Fibroblast of lung (primary cell): Measurements from ENCODE around the gene XRCC4. TPM values are rescaled to one million over a fixed set of nuclear protein-coding genes. Genes with fewer than 3 reads are reported as not detected.

Source experiments
- DNase-seq, 2 donors: peaks; one replicate each; pipeline versions ENCODE4 v3.0.0 to v3.0.0-alpha.2; 2010; ENCODE audit warnings: low read depth in 2 of 2
- H2AFZ ChIP-seq: 2 replicates; pipeline ENCODE4 v1.5.1; 2012; ENCODE audit warnings: low read length, control low read depth, inconsistent platforms
- H3K27ac ChIP-seq: 2 replicates; pipeline ENCODE4 v1.5.1; 2011; ENCODE audit warnings: low read length, control low read depth; ENCODE audit not compliant: insufficient read depth
- H3K27me3 ChIP-seq: 2 replicates; pipeline ENCODE4 v1.5.1; 2011; ENCODE audit warnings: mild to moderate bottlenecking, low read length; ENCODE audit not compliant: control insufficient read depth, insufficient read depth
- H3K36me3 ChIP-seq: 2 replicates; pipeline ENCODE4 v1.5.1; 2011; ENCODE audit warnings: low read length; ENCODE audit not compliant: control insufficient read depth, insufficient read depth
- H3K4me1 ChIP-seq: 2 replicates; pipeline ENCODE4 v1.5.1; 2011; ENCODE audit warnings: low read length; ENCODE audit not compliant: control insufficient read depth, insufficient read depth; ENCODE audit errors: extremely low read depth
- H3K4me2 ChIP-seq: 2 replicates; pipeline ENCODE4 v1.5.1; 2011; ENCODE audit warnings: low read length, control low read depth; ENCODE audit not compliant: insufficient read depth; ENCODE audit errors: extremely low read depth
- H3K4me3 ChIP-seq, 4 experiments: fragments of 200-600 bp in 1 of 4; sonication (generic) in 1 of 4; replicated peaks in 1 of 4; 2 replicates each; pipeline ENCODE4 v1.5.1; 2011 to 2016; ENCODE audit warnings: low read length in 4 of 4, low read depth in 3 of 4, mild to moderate bottlenecking in 3 of 4, control low read depth in 2 of 4, inconsistent platforms in 1 of 4, mixed read lengths in 1 of 4; ENCODE audit not compliant: insufficient read depth in 1 of 4; ENCODE audit errors: control extremely low read depth in 1 of 4
- H3K79me2 ChIP-seq: 2 replicates; pipeline ENCODE4 v1.5.1; 2012; ENCODE audit warnings: mild to moderate bottlenecking, low read length, inconsistent platforms; ENCODE audit not compliant: control insufficient read depth, insufficient read depth
- H3K9ac ChIP-seq: 2 replicates; pipeline ENCODE4 v1.5.1; 2011; ENCODE audit warnings: mild to moderate bottlenecking, low read length, control low read depth; ENCODE audit not compliant: insufficient read depth
- H3K9me3 ChIP-seq: 2 replicates; pipeline ENCODE4 v1.5.1; 2012; ENCODE audit warnings: low read depth, low read length; ENCODE audit not compliant: control insufficient read depth, insufficient read depth
- H4K20me1 ChIP-seq: 2 replicates; pipeline ENCODE4 v1.5.1; 2011; ENCODE audit warnings: low read length; ENCODE audit not compliant: control insufficient read depth, insufficient read depth; ENCODE audit errors: extremely low read depth
- CTCF ChIP-seq, 2 donors: IDR thresholded peaks in 1 of 2; conservative IDR thresholded peaks in 1 of 2; 1 replicate in 1 of 2; 2 replicates in 1 of 2; pipeline ENCODE4 v1.5.1; 2011 to 2012; ENCODE audit warnings: low read length in 2 of 2, control low read depth in 1 of 2, inconsistent platforms in 1 of 2, low read depth in 1 of 2, mild to moderate bottlenecking in 1 of 2
- EZH2 ChIP-seq: IDR thresholded peaks from 2 replicates; pipeline ENCODE4 v1.5.1; 2012; ENCODE audit warnings: low read length, control low read depth, mild to moderate bottlenecking; ENCODE audit errors: missing control alignments
- polyA plus RNA-seq, 2 donors: library from polyadenylated mRNA; depleted of rRNA in 1 of 2; stranded (reverse) in 1 of 2; unstranded in 1 of 2; fragments of >200 nt; gene quantifications; 2 replicates each; pipeline ENCODE4 v1.2.1, GENCODE V29; 2011 to 2012; ENCODE audit warnings: missing spikeins in 1 of 2
- total RNA-seq: library from RNA; depleted of rRNA; stranded (reverse); fragments of >200 nt; gene quantifications from 2 replicates; pipeline ENCODE4 v1.2.1, GENCODE V29; 2014

XRCC4 gene
- total and polyA plus RNA-seq, 2 donors (not counting 1 experiment from before 2014, with no cell fraction given) = 7.5 to 7.6 TPM

GRCh38 chr5:83085106-83085505 lies 7.8 kb downstream of the XRCC4 start:
- Histone ChIP-seq H2AFZ (no peak overlapping the region), H3K4me2 (no peak overlapping the region), H3K4me1 (no peaks in the 10 kb centered on the region), H3K9ac (no peak overlapping the region), H3K79me2 (no peaks in the 10 kb centered on the region), H3K9me3 (no peaks in the 10 kb centered on the region), H3K27ac (no peak overlapping the region), H3K4me3 (no peak overlapping the region), H4K20me1 (no peaks in the 10 kb centered on the region), H3K27me3 (no peaks in the 10 kb centered on the region), H3K36me3 (no peaks in the 10 kb centered on the region)
- TF ChIP-seq CTCF (conservative IDR thresholded peaks at IDR 0.05 in 1 of 2, IDR thresholded peaks at IDR 0.05 in 1 of 2; ENCODE audit: low read depth in 1 of 2, low read length in 2 of 2) (no peak), EZH2 (no peak)
- no peak for DNase-seq

DNA sequence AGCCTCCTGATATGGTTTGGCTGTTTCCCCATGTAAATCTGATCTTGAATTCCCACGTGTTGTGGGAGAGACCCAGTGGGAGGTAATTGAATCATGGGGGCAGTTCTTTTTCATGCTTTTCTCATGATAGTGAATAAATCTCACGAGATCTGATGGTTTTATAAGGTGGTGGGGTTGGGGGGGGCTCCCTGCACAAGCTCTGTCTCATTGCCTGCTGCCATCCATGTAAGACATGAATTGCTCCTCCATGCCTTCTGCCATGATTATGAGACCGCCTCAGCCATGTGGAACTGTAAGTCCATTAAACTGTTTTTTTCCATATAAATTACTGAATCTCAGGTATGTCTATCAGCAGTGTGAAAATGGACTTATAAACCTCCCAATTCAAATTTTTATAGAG lies 12.8 kb downstream of the XRCC4 start:
- no peak for DNase-seq
- H3K4me2 ChIP-seq = no peak overlapping the region
- no peaks in the 10 kb centered on the region for H3K27me3 ChIP-seq
- H2AFZ ChIP-seq = no peak overlapping the region
- H3K36me3 ChIP-seq = no peaks in the 10 kb centered on the region
- H3K27ac ChIP-seq = no peak overlapping the region
- no peaks in the 10 kb centered on the region for H4K20me1 ChIP-seq
- H3K4me3 ChIP-seq = no peak overlapping the region
- no peak overlapping the region for H3K9ac ChIP-seq
- H3K9me3 ChIP-seq = no peaks in the 10 kb centered on the region
- TF ChIP-seq CTCF (conservative IDR thresholded peaks at IDR 0.05 in 1 of 2, IDR thresholded peaks at IDR 0.05 in 1 of 2; ENCODE audit: low read depth in 1 of 2, low read length in 2 of 2) = no peak
- TF ChIP-seq EZH2 = no peak
- no peaks in the 10 kb centered on the region for H3K79me2 ChIP-seq
- H3K4me1 ChIP-seq = no peaks in the 10 kb centered on the region

- Histone ChIP-seq H3K9ac (no peak overlapping the region), H3K27me3 (no peaks in the 10 kb centered on the region), H3K9me3 (no peaks in the 10 kb centered on the region), H4K20me1 (no peaks in the 10 kb centered on the region), H2AFZ (no peak overlapping the region), H3K4me2 (no peak overlapping the region), H3K4me1 (peaks cover 9% of the 10 kb centered on the region), H3K79me2 (no peaks in the 10 kb centered on the region), H3K27ac (no peak overlapping the region), H3K36me3 (no peaks in the 10 kb centered on the region), H3K4me3 (no peak overlapping the region)
- no peak for DNase-seq
- TF ChIP-seq CTCF (conservative IDR thresholded peaks at IDR 0.05 in 1 of 2, IDR thresholded peaks at IDR 0.05 in 1 of 2; ENCODE audit: low read depth in 1 of 2, low read length in 2 of 2) = no peak
- TF ChIP-seq EZH2 = no peak
These were observed 15.3 kb downstream of the XRCC4 start for GRCh38 chr5:83092619-83093018.
